BJ (cell line): ENCODE measurements around the gene PTRH2. TPM values are rescaled to one million over a fixed set of nuclear protein-coding genes. Genes with fewer than 3 reads are reported as not detected.

Experiments
- CTCF ChIA-PET: fragments of 350-600 bp; formaldehyde crosslinking; extraction: SDS; loops from one replicate; lab custom pipeline; 2021; ENCODE audit warnings: antibody characterized with exemption, inconsistent platforms; lab: Yijun Ruan, JAX
- POLR2A ChIA-PET: fragments of 300-600 bp; sonication (Branson Sonifier 250); formaldehyde crosslinking; extraction: SDS; loops from one replicate; lab custom pipeline; 2021; ENCODE audit warnings: antibody characterized with exemption; lab: Charles Lee
- DNase-seq: peaks from one replicate; pipeline ENCODE4 v3.0.0-alpha.2; 2011; ENCODE audit warnings: low read depth
- H3K27me3 ChIP-seq: 2 replicates; pipeline ENCODE4 v1.6.0; 2011; ENCODE audit warnings: low read length; ENCODE audit not compliant: control insufficient read depth, insufficient read depth
- H3K36me3 ChIP-seq: 2 replicates; pipeline ENCODE4 v1.5.1; 2011; ENCODE audit warnings: low read length; ENCODE audit not compliant: control insufficient read depth, insufficient read depth
- H3K4me3 ChIP-seq: 2 replicates; pipeline ENCODE4 v1.5.1; 2011; ENCODE audit warnings: low read depth, mild to moderate bottlenecking, control low read depth, low read length
- polyA plus RNA-seq: library from polyadenylated mRNA; depleted of rRNA; stranded (reverse); fragments of >200 nt; gene quantifications from 2 replicates; pipeline ENCODE4 v1.2.3, GENCODE V29; 2011
- TF ChIP-seq, protein P1 (sequence below): IDR thresholded peaks from 2 replicates; pipeline ENCODE4 v1.5.1; 2011; ENCODE audit warnings: low read depth, mild to moderate bottlenecking, control low read depth, inconsistent platforms, low read length, moderate library complexity; ENCODE audit not compliant: insufficient read depth

PTRH2 gene
- polyA plus RNA-seq, 1 experiment, result 31.4 TPM

DNA sequence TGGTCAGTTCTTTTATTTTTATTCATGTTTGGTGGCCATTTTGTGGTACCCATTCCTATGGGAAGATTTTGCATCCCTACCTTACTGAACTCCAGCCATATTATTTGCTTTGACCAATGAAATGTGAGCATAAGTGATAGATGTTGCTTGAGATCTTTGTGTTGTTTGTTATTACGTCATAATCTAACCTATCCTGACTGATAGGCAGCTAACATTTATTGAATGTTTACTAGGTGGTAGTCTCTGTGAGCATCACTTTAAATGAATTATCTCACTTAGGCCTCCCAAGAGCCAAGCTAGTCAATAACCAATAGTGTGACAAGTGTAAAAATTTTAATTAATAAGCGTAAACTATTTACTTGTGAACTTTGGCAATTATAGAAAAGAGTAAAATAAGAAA lies 37.8 kb upstream of the PTRH2 start:
- POLR2A ChIA-PET, result no interaction called here
- Histone ChIP-seq H3K36me3 (no peaks in the 10 kb centered on the region), H3K4me3 (no peak overlapping the region), H3K27me3 (no peaks in the 10 kb centered on the region)
- TF ChIP-seq, protein P1, sequence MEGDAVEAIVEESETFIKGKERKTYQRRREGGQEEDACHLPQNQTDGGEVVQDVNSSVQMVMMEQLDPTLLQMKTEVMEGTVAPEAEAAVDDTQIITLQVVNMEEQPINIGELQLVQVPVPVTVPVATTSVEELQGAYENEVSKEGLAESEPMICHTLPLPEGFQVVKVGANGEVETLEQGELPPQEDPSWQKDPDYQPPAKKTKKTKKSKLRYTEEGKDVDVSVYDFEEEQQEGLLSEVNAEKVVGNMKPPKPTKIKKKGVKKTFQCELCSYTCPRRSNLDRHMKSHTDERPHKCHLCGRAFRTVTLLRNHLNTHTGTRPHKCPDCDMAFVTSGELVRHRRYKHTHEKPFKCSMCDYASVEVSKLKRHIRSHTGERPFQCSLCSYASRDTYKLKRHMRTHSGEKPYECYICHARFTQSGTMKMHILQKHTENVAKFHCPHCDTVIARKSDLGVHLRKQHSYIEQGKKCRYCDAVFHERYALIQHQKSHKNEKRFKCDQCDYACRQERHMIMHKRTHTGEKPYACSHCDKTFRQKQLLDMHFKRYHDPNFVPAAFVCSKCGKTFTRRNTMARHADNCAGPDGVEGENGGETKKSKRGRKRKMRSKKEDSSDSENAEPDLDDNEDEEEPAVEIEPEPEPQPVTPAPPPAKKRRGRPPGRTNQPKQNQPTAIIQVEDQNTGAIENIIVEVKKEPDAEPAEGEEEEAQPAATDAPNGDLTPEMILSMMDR, result no peak
- no peak for DNase-seq
- CTCF ChIA-PET, result interaction anchor here (0.6 to 2.1 kb wide), 4 partner anchors 24 to 118 kb away, joined by 3 to 7 read pairs (median 4); no protein-coding TSS in a partner anchor

DNA sequence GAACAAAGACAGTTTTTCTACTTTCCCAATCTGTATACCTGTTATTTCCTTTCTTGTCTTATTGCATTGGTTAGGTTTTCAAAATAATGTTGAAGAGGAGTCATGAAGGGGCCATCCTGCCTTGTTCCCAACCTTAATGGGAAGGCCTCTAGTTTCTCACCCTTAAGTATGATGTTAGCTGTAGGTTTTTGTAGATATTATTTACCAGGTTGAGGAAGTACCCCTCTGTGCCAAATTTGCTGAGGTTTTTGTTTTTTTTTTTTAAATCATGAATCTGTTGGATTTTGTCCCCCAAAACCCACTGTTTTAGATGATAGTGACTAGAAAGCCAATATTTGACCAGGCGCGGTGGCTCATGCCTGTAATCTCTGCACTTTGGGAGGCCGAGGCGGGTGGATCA lies 36.6 kb upstream of the PTRH2 start:
- ChIA-PET POLR2A (no interaction called here), CTCF (interaction anchor here (0.5 to 2.3 kb wide), 3 partner anchors 12 to 95 kb away, joined by 3 to 9 read pairs (median 4); no protein-coding TSS in a partner anchor)
- TF ChIP-seq, protein P1, result no peak
- Histone ChIP-seq H3K36me3 (no peaks in the 10 kb centered on the region), H3K27me3 (no peaks in the 10 kb centered on the region), H3K4me3 (no peak overlapping the region)
- DNase-seq, result no peak

DNA sequence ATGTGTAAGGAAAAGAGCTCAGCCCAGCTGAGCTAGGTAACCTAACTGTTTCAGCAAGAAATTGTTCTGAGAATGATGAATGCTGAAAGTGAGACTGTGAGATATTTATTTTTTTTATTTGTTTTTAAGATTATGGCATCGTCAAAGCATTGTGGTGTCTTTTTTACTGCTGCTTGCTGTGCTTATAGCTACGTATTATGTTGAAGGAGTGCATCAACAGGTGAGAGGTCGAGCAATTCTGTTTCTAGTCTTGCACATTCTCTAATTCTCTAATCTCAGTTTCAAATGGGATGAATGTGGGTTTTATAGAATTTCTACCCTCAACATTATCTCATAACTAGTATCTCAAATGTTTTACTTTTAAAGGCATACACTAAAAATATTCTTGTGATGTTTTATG lies 30.1 kb upstream of the PTRH2 start:
- H3K36me3 ChIP-seq, result no peaks in the 10 kb centered on the region
- H3K27me3 ChIP-seq, result no peaks in the 10 kb centered on the region
- DNase-seq, result no peak
- TF ChIP-seq, protein P1, result no peak
- no peak overlapping the region for H3K4me3 ChIP-seq
- POLR2A ChIA-PET, result no interaction called here
- CTCF ChIA-PET, result interaction anchor here (1.2 to 1.6 kb wide), 3 partner anchors 9 to 301 kb away, joined by 3 to 5 read pairs (median 3); no protein-coding TSS in a partner anchor

DNA sequence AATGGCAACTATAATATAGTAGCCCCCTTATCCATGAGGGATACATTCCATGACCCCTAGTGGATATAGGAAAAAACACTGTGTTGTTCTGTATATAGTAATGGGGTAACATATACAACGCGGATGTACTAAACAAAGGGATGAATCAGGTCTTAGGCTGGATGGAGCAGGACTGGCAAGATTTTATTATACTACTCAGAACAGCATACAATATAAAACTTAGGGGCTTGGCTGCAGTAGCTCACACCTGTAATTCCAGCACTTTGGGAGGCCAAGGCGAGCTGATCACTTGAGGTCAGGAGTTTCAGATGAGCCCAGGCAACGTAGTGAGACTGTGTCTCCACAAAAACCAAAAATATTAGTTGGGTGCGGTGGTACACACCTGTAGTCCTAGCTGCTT lies 27.0 kb upstream of the PTRH2 start:
- no peak for DNase-seq
- no peaks in the 10 kb centered on the region for H3K27me3 ChIP-seq
- no peaks in the 10 kb centered on the region for H3K36me3 ChIP-seq
- ChIA-PET CTCF (interaction anchor here (0.8 to 2.5 kb wide), 4 partner anchors 12 to 179 kb away, joined by 3 to 12 read pairs (median 4); no protein-coding TSS in a partner anchor), POLR2A (no interaction called here)
- H3K4me3 ChIP-seq, result no peak overlapping the region
- TF ChIP-seq, protein P1, result no peak

DNA sequence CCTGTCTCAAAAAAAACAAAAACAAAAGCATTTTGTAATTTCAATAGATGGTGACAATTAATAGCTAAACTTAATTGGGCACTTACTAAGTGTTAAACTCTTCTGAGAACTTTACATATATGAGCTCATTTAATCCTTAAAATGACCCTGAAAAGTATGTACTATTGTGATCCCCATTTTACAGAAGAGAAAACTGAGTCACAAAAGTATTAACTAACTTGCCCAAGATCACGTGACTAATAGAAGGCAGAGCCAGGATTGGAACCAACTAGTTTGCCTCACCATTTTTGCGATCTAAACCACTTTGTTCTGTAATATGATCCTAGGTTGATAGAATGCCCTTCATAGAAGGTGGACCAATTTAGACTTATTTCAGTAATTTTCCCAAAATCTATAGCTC lies 26.5 kb upstream of the PTRH2 start:
- POLR2A ChIA-PET, result no interaction called here
- no peak overlapping the region for H3K4me3 ChIP-seq
- TF ChIP-seq, protein P1, result no peak
- no peak for DNase-seq
- H3K27me3 ChIP-seq, result no peaks in the 10 kb centered on the region
- CTCF ChIA-PET, result interaction anchor here (1.0 to 2.5 kb wide), 2 partner anchors 13 to 180 kb away, joined by 4 to 12 read pairs; no protein-coding TSS in a partner anchor
- no peaks in the 10 kb centered on the region for H3K36me3 ChIP-seq
